Measurements from ENCODE around the gene ZFYVE9.

Gene ZFYVE9

DNA sequence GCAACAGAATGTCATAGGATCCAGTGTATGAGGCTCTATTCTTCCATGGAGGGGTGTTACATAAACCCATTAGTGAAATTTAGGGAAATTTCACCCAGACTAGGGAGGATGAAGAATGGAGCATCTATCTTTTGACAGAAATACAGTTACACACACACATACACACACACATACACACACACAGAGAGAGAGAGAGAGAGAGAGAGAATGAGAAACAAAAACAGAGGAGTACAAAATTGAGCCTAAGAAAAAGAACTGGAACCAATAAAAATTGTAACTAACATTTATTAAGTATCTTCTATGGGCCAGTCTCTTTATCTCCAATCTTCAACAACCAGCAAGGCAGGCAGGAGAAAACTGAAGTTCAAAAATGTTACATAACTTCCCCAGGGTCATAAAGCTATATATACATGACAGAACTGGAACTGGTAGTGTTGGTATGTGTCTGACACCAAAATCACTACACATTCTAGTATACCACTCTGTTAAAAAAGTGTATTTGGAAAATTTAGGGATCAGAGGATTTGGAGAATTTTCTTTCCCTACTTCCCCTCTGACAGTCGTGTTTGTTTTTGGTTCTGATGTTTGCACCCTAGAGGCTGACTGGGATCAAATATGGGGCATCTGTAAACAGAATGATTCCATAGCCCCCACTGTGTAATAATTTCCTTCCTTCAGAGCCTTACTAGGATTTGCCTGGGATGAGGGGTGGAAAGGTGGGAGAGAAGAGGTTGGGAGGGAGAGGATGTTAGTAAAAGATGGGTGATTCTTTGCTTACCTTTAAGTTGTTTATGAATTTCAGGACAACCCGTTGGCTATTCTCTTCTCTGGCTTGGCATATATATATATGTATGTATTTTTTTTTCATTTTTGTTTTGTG lies 1.0 kb upstream of the ZFYVE9 start (continued):
- peak; percentile 74 for TF ChIP-seq ZBTB48 (tag by site-specific recombination; IDR thresholded peaks at IDR 0.05)
- TF ChIP-seq SP7 (tag by site-specific recombination; IDR thresholded peaks at IDR 0.05): peak; percentile 10; the same call in 1 of the 2 replicates

DNA sequence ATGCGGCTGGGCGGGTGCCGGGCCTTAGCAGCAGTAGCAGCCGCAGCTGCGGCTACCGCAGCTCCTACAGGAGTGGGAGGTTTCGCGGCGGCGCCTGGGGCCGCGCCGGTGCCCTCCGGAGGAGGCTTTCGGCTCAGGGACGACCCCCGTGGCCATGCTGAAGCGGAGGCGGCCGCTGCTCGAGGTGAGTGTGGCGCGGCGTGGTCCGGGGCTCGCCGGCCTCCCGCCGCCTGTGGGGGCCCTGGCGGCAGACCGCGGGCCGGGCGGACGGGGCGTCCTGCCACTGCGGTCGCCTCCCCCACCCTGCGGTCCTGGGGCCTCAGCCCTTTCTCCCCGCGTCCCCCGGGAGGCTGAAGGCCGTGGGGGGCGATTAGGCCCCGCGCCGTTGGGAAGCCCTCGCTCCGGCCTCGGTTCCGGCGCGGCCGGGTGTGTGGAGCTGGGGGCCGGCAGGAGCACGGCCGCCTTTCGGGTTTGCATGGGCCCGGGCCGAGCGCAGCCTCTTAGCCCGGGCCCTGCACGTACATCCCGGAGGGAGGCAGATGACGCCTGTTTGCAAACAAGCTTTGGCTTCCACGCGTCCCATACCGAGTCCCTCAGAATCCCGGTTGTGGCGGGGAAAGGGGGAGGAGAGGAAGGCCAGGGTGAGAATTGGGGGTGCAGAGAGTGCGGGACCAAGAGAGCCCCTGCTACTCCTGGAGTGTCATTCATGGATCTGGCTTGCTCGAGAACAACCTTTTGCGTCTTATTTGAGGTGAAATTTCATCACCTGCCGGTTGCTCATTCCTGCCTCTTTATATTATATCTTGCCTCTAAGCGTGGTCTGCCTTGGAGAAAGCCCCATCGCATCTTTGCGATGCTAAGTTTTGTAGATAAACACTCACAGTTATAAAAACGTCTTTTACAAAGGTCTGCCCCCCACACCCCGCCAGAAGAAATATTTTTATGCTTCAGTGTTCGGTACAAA lies 613 bp downstream of the ZFYVE9 start:
- Histone ChIP-seq H3K4me3 (ENCODE audit: low read depth, low read length) (peak overlapping the region; percentile 94), H3K27ac (ENCODE audit: extremely low read depth, low read depth, low read length) (peak overlapping the region; percentile 90), H3K9me3 (ENCODE audit: control insufficient read depth, insufficient read depth, low read depth, low read length) (no peaks in the 10 kb centered on the region), H3K4me1 (ENCODE audit: control insufficient read depth, insufficient read depth, low read length) (peaks cover 9% of the 10 kb centered on the region), H3K36me3 (ENCODE audit: control insufficient read depth in 2 of 2, insufficient read depth in 1 of 2, low read length in 2 of 2) (no peaks in the 10 kb centered on the region)
- ChIA-PET CTCF (interaction anchor here (0.7 to 1.3 kb wide), 3 partner anchors 73 to 567 kb away, joined by 3 to 7 read pairs (median 4); no protein-coding TSS in a partner anchor), POLR2A (interaction anchor here (1.1 kb wide), 1 partner anchor 146 kb away, joined by 5 read pairs; no protein-coding TSS in a partner anchor)
- TF ChIP-seq ZNF571 (tag by site-specific recombination; IDR thresholded peaks at IDR 0.05): no peak
- TF ChIP-seq, protein P1, sequence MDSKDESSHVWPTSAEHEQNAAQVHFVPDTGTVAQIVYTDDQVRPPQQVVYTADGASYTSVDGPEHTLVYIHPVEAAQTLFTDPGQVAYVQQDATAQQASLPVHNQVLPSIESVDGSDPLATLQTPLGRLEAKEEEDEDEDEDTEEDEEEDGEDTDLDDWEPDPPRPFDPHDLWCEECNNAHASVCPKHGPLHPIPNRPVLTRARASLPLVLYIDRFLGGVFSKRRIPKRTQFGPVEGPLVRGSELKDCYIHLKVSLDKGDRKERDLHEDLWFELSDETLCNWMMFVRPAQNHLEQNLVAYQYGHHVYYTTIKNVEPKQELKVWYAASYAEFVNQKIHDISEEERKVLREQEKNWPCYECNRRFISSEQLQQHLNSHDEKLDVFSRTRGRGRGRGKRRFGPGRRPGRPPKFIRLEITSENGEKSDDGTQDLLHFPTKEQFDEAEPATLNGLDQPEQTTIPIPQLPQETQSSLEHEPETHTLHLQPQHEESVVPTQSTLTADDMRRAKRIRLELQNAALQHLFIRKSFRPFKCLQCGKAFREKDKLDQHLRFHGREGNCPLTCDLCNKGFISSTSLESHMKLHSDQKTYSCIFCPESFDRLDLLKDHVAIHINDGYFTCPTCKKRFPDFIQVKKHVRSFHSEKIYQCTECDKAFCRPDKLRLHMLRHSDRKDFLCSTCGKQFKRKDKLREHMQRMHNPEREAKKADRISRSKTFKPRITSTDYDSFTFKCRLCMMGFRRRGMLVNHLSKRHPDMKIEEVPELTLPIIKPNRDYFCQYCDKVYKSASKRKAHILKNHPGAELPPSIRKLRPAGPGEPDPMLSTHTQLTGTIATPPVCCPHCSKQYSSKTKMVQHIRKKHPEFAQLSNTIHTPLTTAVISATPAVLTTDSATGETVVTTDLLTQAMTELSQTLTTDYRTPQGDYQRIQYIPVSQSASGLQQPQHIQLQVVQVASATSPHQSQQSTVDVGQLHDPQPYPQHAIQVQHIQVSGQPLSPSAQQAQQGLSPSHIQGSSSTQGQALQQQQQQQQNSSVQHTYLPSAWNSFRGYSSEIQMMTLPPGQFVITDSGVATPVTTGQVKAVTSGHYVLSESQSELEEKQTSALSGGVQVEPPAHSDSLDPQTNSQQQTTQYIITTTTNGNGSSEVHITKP (tag by site-specific recombination; IDR thresholded peaks at IDR 0.05): peak; percentile 39
- TF ChIP-seq ZNF24 (tag by site-specific recombination; IDR thresholded peaks at IDR 0.05): 0 out of 2 replicates have a peak, but pooled peaks have one; percentile 19
- TF ChIP-seq, protein P2, sequence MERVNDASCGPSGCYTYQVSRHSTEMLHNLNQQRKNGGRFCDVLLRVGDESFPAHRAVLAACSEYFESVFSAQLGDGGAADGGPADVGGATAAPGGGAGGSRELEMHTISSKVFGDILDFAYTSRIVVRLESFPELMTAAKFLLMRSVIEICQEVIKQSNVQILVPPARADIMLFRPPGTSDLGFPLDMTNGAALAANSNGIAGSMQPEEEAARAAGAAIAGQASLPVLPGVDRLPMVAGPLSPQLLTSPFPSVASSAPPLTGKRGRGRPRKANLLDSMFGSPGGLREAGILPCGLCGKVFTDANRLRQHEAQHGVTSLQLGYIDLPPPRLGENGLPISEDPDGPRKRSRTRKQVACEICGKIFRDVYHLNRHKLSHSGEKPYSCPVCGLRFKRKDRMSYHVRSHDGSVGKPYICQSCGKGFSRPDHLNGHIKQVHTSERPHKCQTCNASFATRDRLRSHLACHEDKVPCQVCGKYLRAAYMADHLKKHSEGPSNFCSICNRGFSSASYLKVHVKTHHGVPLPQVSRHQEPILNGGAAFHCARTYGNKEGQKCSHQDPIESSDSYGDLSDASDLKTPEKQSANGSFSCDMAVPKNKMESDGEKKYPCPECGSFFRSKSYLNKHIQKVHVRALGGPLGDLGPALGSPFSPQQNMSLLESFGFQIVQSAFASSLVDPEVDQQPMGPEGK (tag by site-specific recombination; IDR thresholded peaks at IDR 0.05): peak; percentile 80
- TF ChIP-seq ZEB2 (tag by site-specific recombination; IDR thresholded peaks at IDR 0.05): peak; percentile 73; the same call in 1 of the 2 replicates
- TF ChIP-seq, protein P3, sequence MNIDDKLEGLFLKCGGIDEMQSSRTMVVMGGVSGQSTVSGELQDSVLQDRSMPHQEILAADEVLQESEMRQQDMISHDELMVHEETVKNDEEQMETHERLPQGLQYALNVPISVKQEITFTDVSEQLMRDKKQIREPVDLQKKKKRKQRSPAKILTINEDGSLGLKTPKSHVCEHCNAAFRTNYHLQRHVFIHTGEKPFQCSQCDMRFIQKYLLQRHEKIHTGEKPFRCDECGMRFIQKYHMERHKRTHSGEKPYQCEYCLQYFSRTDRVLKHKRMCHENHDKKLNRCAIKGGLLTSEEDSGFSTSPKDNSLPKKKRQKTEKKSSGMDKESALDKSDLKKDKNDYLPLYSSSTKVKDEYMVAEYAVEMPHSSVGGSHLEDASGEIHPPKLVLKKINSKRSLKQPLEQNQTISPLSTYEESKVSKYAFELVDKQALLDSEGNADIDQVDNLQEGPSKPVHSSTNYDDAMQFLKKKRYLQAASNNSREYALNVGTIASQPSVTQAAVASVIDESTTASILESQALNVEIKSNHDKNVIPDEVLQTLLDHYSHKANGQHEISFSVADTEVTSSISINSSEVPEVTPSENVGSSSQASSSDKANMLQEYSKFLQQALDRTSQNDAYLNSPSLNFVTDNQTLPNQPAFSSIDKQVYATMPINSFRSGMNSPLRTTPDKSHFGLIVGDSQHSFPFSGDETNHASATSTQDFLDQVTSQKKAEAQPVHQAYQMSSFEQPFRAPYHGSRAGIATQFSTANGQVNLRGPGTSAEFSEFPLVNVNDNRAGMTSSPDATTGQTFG (tag by site-specific recombination; IDR thresholded peaks at IDR 0.05; ENCODE audit: borderline replicate concordance): no peak
- TF ChIP-seq, protein P4, sequence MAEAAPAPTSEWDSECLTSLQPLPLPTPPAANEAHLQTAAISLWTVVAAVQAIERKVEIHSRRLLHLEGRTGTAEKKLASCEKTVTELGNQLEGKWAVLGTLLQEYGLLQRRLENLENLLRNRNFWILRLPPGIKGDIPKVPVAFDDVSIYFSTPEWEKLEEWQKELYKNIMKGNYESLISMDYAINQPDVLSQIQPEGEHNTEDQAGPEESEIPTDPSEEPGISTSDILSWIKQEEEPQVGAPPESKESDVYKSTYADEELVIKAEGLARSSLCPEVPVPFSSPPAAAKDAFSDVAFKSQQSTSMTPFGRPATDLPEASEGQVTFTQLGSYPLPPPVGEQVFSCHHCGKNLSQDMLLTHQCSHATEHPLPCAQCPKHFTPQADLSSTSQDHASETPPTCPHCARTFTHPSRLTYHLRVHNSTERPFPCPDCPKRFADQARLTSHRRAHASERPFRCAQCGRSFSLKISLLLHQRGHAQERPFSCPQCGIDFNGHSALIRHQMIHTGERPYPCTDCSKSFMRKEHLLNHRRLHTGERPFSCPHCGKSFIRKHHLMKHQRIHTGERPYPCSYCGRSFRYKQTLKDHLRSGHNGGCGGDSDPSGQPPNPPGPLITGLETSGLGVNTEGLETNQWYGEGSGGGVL (tag by site-specific recombination; IDR thresholded peaks at IDR 0.05): peak; percentile 62; the same call in 1 of the 2 replicates
- peak; percentile 46; the same call in 1 of the 2 replicates for TF ChIP-seq ZSCAN30 (tag by site-specific recombination; IDR thresholded peaks at IDR 0.05)
- no peak for TF ChIP-seq ZNF701 (tag by site-specific recombination; IDR thresholded peaks at IDR 0.05)
- TF ChIP-seq EGR2 (tag by site-specific recombination; IDR thresholded peaks at IDR 0.05; ENCODE audit: low read depth): no peak
- peak; percentile 53 for TF ChIP-seq ZIC2 (tag by site-specific recombination; IDR thresholded peaks at IDR 0.05)
- peak; percentile 48 for TF ChIP-seq SCRT2 (tag by site-specific recombination; IDR thresholded peaks at IDR 0.05)
- TF ChIP-seq, protein P5, sequence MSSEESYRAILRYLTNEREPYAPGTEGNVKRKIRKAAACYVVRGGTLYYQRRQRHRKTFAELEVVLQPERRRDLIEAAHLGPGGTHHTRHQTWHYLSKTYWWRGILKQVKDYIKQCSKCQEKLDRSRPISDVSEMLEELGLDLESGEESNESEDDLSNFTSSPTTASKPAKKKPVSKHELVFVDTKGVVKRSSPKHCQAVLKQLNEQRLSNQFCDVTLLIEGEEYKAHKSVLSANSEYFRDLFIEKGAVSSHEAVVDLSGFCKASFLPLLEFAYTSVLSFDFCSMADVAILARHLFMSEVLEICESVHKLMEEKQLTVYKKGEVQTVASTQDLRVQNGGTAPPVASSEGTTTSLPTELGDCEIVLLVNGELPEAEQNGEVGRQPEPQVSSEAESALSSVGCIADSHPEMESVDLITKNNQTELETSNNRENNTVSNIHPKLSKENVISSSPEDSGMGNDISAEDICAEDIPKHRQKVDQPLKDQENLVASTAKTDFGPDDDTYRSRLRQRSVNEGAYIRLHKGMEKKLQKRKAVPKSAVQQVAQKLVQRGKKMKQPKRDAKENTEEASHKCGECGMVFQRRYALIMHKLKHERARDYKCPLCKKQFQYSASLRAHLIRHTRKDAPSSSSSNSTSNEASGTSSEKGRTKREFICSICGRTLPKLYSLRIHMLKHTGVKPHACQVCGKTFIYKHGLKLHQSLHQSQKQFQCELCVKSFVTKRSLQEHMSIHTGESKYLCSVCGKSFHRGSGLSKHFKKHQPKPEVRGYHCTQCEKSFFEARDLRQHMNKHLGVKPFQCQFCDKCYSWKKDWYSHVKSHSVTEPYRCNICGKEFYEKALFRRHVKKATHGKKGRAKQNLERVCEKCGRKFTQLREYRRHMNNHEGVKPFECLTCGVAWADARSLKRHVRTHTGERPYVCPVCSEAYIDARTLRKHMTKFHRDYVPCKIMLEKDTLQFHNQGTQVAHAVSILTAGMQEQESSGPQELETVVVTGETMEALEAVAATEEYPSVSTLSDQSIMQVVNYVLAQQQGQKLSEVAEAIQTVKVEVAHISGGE (tag by site-specific recombination; conservative IDR thresholded peaks at IDR 0.05; ENCODE audit: low read depth): peak; percentile 43; the same call in 1 of the 2 replicates
- peak; percentile 82 for TF ChIP-seq ZFP37 (tag by site-specific recombination; IDR thresholded peaks at IDR 0.05)
- TF ChIP-seq ZNF626 (tag by site-specific recombination; IDR thresholded peaks at IDR 0.05): no peak

Measured in HEK293 (cell line).